SJSA1 (cell line): Measurements from ENCODE around the gene CDK17. TPM values are rescaled to one million over a fixed set of nuclear protein-coding genes. Genes with fewer than 3 reads are reported as not detected.

ENCODE experiments used
- DNase-seq, 2 experiments: peaks; one replicate each; pipeline ENCODE4 v3.0.0-alpha.2; 2015 to 2020; ENCODE audit warnings: low spot score in 2 of 2, low read depth in 1 of 2
- H3K27ac ChIP-seq: fragments of 250-450 bp; sonication (Bioruptor Pico); 2 replicates; pipeline ENCODE4 v1.5.1; 2020; ENCODE audit warnings: mild to moderate bottlenecking, moderate library complexity
- H3K27me3 ChIP-seq: fragments of 250-450 bp; sonication (Bioruptor Pico); replicated peaks from 2 replicates; pipeline ENCODE4 v1.5.1; 2020; ENCODE audit warnings: mild to moderate bottlenecking, moderate library complexity
- H3K36me3 ChIP-seq: fragments of 250-450 bp; sonication (Bioruptor Pico); 2 replicates; pipeline ENCODE4 v1.5.1; 2020; ENCODE audit warnings: mild to moderate bottlenecking
- H3K4me1 ChIP-seq: fragments of 250-450 bp; sonication (Bioruptor Pico); replicated peaks from 2 replicates; pipeline ENCODE4 v1.6.1; 2021; ENCODE audit warnings: mild to moderate bottlenecking
- H3K4me3 ChIP-seq: fragments of 250-450 bp; sonication (Bioruptor Pico); 2 replicates; pipeline ENCODE4 v1.5.1; 2020; ENCODE audit warnings: mild to moderate bottlenecking
- H3K9me3 ChIP-seq: fragments of 250-450 bp; sonication (Bioruptor Pico); replicated peaks from 2 replicates; pipeline ENCODE4 v1.5.1; 2020; ENCODE audit warnings: mild to moderate bottlenecking
- total RNA-seq: library from RNA; depleted of rRNA; stranded (reverse); fragments of >200 nt; shearing (Covaris generic); gene quantifications from 2 replicates; pipeline ENCODE4 v1.2.3, GENCODE V29; 2014

The CDK17 gene
- total RNA-seq, 1 experiment from 2014 or later: 38.4 TPM

DNA sequence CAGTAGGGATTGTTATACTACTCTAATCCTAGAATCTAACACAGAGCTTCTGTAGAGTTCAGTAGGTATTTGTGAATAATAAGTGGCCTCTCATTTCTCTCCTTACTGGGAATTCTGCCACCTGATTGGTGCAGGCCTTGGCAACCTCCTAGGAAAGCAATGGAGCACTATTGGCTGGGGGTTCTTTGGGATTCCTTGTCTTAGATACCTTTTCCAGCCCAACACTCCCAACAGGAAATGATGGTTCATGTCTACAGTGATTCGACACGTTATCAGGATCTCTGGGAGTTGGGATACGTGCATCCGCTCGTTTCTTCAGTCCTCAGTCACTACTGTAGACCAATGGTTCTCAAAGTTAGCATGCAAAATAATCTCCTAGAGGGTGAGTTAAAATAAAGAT, 138.7 kb downstream of the CDK17 start:
- DNase-seq: no peak
- Histone ChIP-seq H3K4me3 (no peak overlapping the region), H3K36me3 (peaks cover 57% of the 10 kb centered on the region), H3K9me3 (no peaks in the 10 kb centered on the region), H3K27ac (no peak overlapping the region), H3K4me1 (peaks cover 22% of the 10 kb centered on the region), H3K27me3 (no peaks in the 10 kb centered on the region)

- no peak for DNase-seq
- Histone ChIP-seq H3K27me3 (no peaks in the 10 kb centered on the region), H3K4me1 (peaks cover 22% of the 10 kb centered on the region), H3K36me3 (peaks cover 54% of the 10 kb centered on the region), H3K4me3 (no peak overlapping the region), H3K27ac (no peak overlapping the region), H3K9me3 (no peaks in the 10 kb centered on the region)
Measured at GRCh38 chr12:96260644-96261043, 139.6 kb downstream of the CDK17 start.

GRCh38 chr12:96260231-96260630, 140.0 kb downstream of the CDK17 start:
- Histone ChIP-seq H3K27ac (no peak overlapping the region), H3K27me3 (no peaks in the 10 kb centered on the region), H3K36me3 (peaks cover 50% of the 10 kb centered on the region), H3K4me1 (peaks cover 22% of the 10 kb centered on the region), H3K4me3 (no peak overlapping the region), H3K9me3 (no peaks in the 10 kb centered on the region)
- no peak for DNase-seq

- Histone ChIP-seq H3K4me3 (no peak overlapping the region), H3K4me1 (peaks cover 18% of the 10 kb centered on the region), H3K27me3 (no peaks in the 10 kb centered on the region), H3K36me3 (peaks cover 62% of the 10 kb centered on the region), H3K27ac (no peak overlapping the region), H3K9me3 (no peaks in the 10 kb centered on the region)
- DNase-seq: peak in 1 of 2 experiments; percentile 18
Measured at GRCh38 chr12:96258104-96258961, 141.9 kb downstream of the CDK17 start.

- H3K36me3 ChIP-seq: peaks cover 61% of the 10 kb centered on the region
- H3K4me1 ChIP-seq: peaks cover 13% of the 10 kb centered on the region
- no peak for DNase-seq
- H3K27me3 ChIP-seq: no peaks in the 10 kb centered on the region
- no peak overlapping the region for H3K27ac ChIP-seq
- no peak overlapping the region for H3K4me3 ChIP-seq
- no peaks in the 10 kb centered on the region for H3K9me3 ChIP-seq
Measured at GRCh38 chr12:96257550-96258103, 142.6 kb downstream of the CDK17 start.

GRCh38 chr12:96256672-96257361, 143.4 kb downstream of the CDK17 start:
- Histone ChIP-seq H3K4me3 (no peak overlapping the region), H3K9me3 (no peaks in the 10 kb centered on the region), H3K27me3 (no peaks in the 10 kb centered on the region), H3K36me3 (peaks cover 63% of the 10 kb centered on the region), H3K4me1 (peaks cover 13% of the 10 kb centered on the region), H3K27ac (no peak overlapping the region)
- DNase-seq: no peak

DNA sequence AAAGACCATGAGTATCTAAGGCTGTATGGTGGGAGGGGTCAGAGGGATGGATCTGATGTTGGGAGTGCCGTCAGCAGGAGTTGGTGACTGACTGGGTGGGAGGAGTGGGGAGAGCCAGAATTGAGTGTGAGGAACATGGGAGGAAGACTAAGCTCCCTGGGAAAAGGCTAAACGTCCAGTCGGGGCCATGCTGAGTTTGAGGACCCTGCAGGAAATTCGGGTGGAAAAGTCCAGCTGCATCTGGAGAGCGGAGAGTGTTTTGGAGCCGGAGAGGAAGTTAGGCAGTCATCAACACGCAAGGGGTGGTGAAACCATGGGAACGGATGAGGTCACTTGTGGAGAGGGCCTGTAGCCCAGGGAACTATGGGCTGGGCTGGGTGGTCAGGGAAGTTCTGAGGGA, 145.2 kb downstream of the CDK17 start:
- Histone ChIP-seq H3K9me3 (no peaks in the 10 kb centered on the region), H3K4me3 (no peak overlapping the region), H3K27me3 (no peaks in the 10 kb centered on the region), H3K36me3 (peaks cover 65% of the 10 kb centered on the region), H3K4me1 (peaks cover 13% of the 10 kb centered on the region), H3K27ac (no peak overlapping the region)
- DNase-seq: no peak

GRCh38 chr12:96250119-96250685, 150.0 kb downstream of the CDK17 start:
- Histone ChIP-seq H3K36me3 (peaks cover 86% of the 10 kb centered on the region), H3K27me3 (no peaks in the 10 kb centered on the region), H3K9me3 (no peaks in the 10 kb centered on the region), H3K4me3 (no peak overlapping the region), H3K27ac (no peak overlapping the region), H3K4me1 (peaks cover 8% of the 10 kb centered on the region; the same call in 1 of the 2 replicates)
- no peak for DNase-seq

DNA sequence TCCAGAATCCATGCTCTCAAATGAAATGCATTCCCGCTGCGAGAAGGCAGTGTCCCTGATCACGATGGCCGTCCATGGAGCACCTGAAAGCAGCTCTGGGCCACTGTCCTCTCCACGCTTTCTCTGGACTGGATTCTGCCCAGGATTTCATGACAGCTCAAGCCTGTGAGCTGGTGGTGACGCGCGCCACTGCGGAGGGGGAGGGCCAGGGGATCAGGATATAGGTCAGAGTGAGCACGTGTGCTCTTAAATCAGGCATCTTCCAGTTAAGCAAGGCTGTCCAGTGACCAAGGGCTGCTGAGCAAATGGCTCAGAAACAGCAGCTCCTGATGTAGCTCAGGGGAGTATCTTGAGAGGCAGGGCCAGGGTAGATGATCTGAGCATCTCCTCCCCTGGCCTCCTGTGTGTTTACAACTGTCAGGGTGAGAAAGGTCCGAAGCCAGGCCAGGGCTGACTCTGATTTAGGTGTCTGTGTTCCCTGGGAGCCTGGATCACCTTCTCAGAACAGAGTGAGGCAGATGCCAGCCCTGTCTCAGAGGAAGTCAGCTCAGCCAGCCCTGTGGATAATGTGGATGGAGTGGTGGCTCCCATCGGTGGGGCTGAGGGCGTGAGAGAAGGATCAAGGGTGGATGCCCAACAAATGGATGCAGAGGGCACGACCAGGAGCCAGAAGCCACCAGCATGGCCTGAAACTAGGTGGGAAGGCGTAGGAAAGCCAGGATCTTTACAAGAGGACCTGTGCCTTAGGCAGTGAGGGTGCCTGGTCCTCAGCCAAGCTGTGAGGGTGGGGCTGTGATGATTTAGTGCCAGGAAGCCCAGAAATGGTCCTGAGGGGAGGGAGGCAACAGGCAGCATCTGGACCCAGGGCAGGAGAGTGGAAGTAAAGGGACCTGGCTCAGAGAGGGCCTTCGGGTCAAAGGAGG, 150.8 kb downstream of the CDK17 start:
- Histone ChIP-seq H3K27me3 (no peaks in the 10 kb centered on the region), H3K9me3 (no peaks in the 10 kb centered on the region), H3K4me1 (peaks cover 8% of the 10 kb centered on the region; the same call in 1 of the 2 replicates), H3K36me3 (peaks cover 84% of the 10 kb centered on the region), H3K4me3 (no peak overlapping the region), H3K27ac (no peak overlapping the region)
- no peak for DNase-seq

GRCh38 chr12:96248136-96248931, 151.9 kb downstream of the CDK17 start:
- no peak for DNase-seq
- H3K4me3 ChIP-seq: no peak overlapping the region
- peaks cover 73% of the 10 kb centered on the region for H3K36me3 ChIP-seq
- no peak overlapping the region for H3K27ac ChIP-seq
- H3K4me1 ChIP-seq: peaks cover 8% of the 10 kb centered on the region; the same call in 1 of the 2 replicates
- no peaks in the 10 kb centered on the region for H3K9me3 ChIP-seq
- no peaks in the 10 kb centered on the region for H3K27me3 ChIP-seq

GRCh38 chr12:96247563-96247962, 152.7 kb downstream of the CDK17 start:
- no peak overlapping the region for H3K27ac ChIP-seq
- no peak for DNase-seq

DNA sequence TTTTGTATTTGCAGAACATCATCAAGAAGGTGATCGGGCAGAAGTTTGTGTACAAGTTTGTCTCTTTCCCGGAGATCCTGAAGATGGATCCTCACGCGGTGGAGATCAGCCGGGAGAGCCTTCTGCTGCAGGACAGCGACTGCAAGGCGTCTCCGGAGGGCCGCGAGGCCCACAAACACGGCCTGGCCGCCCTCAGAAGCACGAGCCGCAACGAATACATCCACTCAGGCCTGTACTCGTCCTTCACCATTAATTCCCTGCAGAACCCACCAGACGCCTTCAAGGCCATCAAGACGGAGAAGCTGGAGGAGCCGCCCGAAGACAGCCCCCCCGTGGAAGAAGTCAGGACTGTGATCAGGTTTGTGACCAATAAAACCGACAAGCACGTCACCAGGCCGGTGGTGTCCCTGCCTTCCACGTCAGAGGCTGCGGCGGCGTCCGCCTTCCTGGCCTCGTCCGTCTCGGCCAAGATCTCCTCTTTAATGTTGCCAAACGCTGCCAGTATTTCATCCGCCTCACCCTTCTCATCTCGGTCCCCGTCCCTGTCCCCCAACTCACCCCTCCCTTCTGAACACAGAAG, 153.2 kb downstream of the CDK17 start:
- peaks cover 65% of the 10 kb centered on the region for H3K36me3 ChIP-seq
- DNase-seq: no peak
- no peaks in the 10 kb centered on the region for H3K27me3 ChIP-seq
- H3K9me3 ChIP-seq: no peaks in the 10 kb centered on the region
- no peak overlapping the region for H3K4me3 ChIP-seq
- no peak overlapping the region for H3K27ac ChIP-seq
- H3K4me1 ChIP-seq: peaks cover 8% of the 10 kb centered on the region; the same call in 1 of the 2 replicates

More at GRCh38 chr12:96247563-96247962, 152.7 kb downstream of the CDK17 start:
- no peaks in the 10 kb centered on the region for H3K27me3 ChIP-seq
- H3K4me3 ChIP-seq: no peak overlapping the region
- H3K9me3 ChIP-seq: no peaks in the 10 kb centered on the region
- peaks cover 71% of the 10 kb centered on the region for H3K36me3 ChIP-seq
- peaks cover 8% of the 10 kb centered on the region; the same call in 1 of the 2 replicates for H3K4me1 ChIP-seq
